Suprapubic skin (tissue), 4 donors: Measurements from ENCODE around the gene ISLR. TPM values are rescaled to one million over a fixed set of nuclear protein-coding genes. Genes with fewer than 3 reads are reported as not detected.

Experiments
- DNase-seq, 2 donors: peaks; one replicate each; pipeline ENCODE4 v3.0.0-alpha.2; 2019; ENCODE audit warnings: low spot score in 2 of 2
- H3K27ac ChIP-seq: fragments of 200-600 bp; sonication (generic); one replicate; pipeline ENCODE4 v1.5.1; 2019
- H3K27me3 ChIP-seq: fragments of 200-600 bp; sonication (generic); one replicate; pipeline ENCODE4 v1.5.1; 2019
- H3K36me3 ChIP-seq: fragments of 200-600 bp; sonication (generic); one replicate; pipeline ENCODE4 v1.5.1; 2019
- H3K4me1 ChIP-seq: fragments of 200-600 bp; sonication (generic); one replicate; pipeline ENCODE4 v1.5.1; 2019
- H3K4me3 ChIP-seq: fragments of 200-600 bp; sonication (generic); one replicate; pipeline ENCODE4 v1.5.1; 2019; ENCODE audit warnings: mild to moderate bottlenecking
- H3K9me3 ChIP-seq: fragments of 200-600 bp; sonication (generic); one replicate; pipeline ENCODE4 v1.5.1; 2019
- CTCF ChIP-seq, 2 donors: fragments of 200-600 bp in 1 of 2; fragments of 450-650 bp in 1 of 2; sonication (generic) in 1 of 2; IDR thresholded peaks; one replicate each; pipeline ENCODE4 v1.5.1; 2016 to 2019; ENCODE audit warnings: antibody characterized with exemption in 2 of 2, mild to moderate bottlenecking in 1 of 2, moderate library complexity in 1 of 2
- EP300 ChIP-seq: sonication (generic); formaldehyde crosslinking; IDR thresholded peaks from one replicate; pipeline ENCODE4 v1.6.1; 2017; ENCODE audit warnings: antibody characterized with exemption
- POLR2A ChIP-seq, 2 donors: fragments of 450-650 bp; IDR thresholded peaks; one replicate each; pipeline ENCODE4 v1.6.1; 2017; ENCODE audit warnings: antibody characterized with exemption in 2 of 2, mild to moderate bottlenecking in 2 of 2, moderate library complexity in 2 of 2
- POLR2AphosphoS5 ChIP-seq, 3 donors: sonication (generic); formaldehyde crosslinking; IDR thresholded peaks; one replicate each; pipeline ENCODE4 v1.6.1; 2017; ENCODE audit warnings: antibody characterized with exemption in 3 of 3
- WGBS: methylation state at CpG from one replicate; pipeline ENCODE4 v1.1.5; 2018; 5-methylcytosine and 5-hydroxymethylcytosine counted together
- total RNA-seq, 4 donors: library from RNA; depleted of rRNA; stranded (reverse); fragments of >200 nt; gene quantifications; one replicate each; pipeline ENCODE4 v1.1.0, GENCODE V29; 2016

Gene ISLR
- total RNA-seq, 4 donors from 2014 or later, result 11.5 to 41.1 (median 18.1) TPM

DNA sequence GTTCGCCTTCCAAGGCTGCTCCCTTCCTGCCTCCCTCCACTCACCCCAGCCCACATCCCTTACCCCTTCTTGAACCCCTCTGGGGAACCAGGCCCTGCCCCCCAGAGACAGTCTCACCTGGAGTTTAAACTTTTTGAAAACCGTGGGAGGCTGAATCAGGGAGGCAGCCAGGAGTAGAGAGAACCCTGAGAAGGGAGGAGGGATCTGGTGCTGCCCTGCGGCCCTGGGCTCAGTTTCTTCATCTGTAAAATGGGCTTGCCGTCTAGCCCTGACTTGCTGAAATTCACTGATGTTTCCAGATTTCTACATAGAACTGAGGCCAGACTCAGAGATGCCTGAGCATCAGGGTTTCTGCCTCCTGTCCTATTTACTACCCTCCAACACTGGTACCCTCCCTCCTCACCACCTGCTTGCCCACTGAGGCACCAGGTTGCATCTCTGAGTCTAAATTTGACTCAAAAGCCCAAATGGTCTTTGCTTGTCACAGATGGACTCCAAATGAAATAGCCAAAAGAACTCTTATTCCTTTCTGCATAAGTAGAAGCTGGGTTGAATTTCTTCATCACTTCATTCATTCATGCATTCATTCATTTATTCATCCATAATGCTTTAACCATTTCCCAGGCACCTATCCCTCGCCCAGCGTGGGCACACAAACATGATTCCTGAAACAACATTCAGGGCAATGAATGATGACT is 41.0 kb downstream of the ISLR start:
- 64% methylated on average over 6 of the region's 6 CpGs for WGBS
- TF ChIP-seq EP300 (no peak), POLR2A (IDR thresholded peaks at IDR 0.05) (no peak), CTCF (IDR thresholded peaks at IDR 0.05) (no peak), POLR2AphosphoS5 (IDR thresholded peaks at IDR 0.05) (no peak)
- peaks cover 23% of the 10 kb centered on the region for H3K27me3 ChIP-seq
- H3K36me3 ChIP-seq, result no peaks in the 10 kb centered on the region
- no peak for DNase-seq
- H3K9me3 ChIP-seq, result no peaks in the 10 kb centered on the region
- no peaks in the 10 kb centered on the region for H3K4me1 ChIP-seq
- no peak overlapping the region for H3K4me3 ChIP-seq
- no peak overlapping the region for H3K27ac ChIP-seq

GRCh38 chr15:74215958-74216357 is 42.4 kb downstream of the ISLR start:
- Histone ChIP-seq H3K4me3 (no peak overlapping the region), H3K4me1 (no peaks in the 10 kb centered on the region), H3K27ac (no peak overlapping the region), H3K27me3 (peaks cover 31% of the 10 kb centered on the region), H3K9me3 (no peaks in the 10 kb centered on the region), H3K36me3 (no peaks in the 10 kb centered on the region)
- no peak for DNase-seq
- TF ChIP-seq POLR2AphosphoS5 (IDR thresholded peaks at IDR 0.05) (no peak), POLR2A (IDR thresholded peaks at IDR 0.05) (no peak), CTCF (IDR thresholded peaks at IDR 0.05) (no peak)
- WGBS, result 79% methylated on average over 8 of the region's 8 CpGs

DNA sequence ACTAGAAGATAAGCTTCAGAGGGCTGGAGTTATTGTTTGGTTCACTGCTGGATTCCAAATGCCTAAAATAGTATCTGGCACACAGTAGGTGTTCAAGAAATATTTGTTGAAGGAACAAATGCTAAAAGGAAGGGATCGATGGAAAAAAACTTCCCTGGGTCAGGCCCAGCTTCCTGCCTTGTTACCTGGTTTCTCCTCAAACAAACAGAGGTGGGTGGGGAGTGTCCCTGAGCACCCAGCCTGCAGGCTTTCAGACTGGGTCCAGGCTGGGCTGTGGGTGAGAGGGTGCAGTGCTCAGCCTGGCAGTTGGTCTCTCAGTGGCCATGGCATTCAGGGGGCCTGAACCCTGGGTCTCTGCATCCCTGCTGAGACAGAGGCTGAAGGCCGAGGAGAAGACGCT is 43.4 kb downstream of the ISLR start:
- Histone ChIP-seq H3K4me3 (no peak overlapping the region), H3K4me1 (no peaks in the 10 kb centered on the region), H3K9me3 (no peaks in the 10 kb centered on the region), H3K36me3 (no peaks in the 10 kb centered on the region), H3K27ac (no peak overlapping the region), H3K27me3 (peaks cover 41% of the 10 kb centered on the region)
- 81% methylated on average over 3 of the region's 3 CpGs for WGBS
- no peak for DNase-seq
- TF ChIP-seq POLR2AphosphoS5 (IDR thresholded peaks at IDR 0.05) (no peak), POLR2A (IDR thresholded peaks at IDR 0.05) (no peak)

GRCh38 chr15:74217907-74218885 is 44.7 kb downstream of the ISLR start:
- 80% methylated on average over 8 of the region's 16 CpGs for WGBS
- TF ChIP-seq CTCF (IDR thresholded peaks at IDR 0.05), result no peak
- no peak for TF ChIP-seq POLR2AphosphoS5 (IDR thresholded peaks at IDR 0.05)
- no peak for TF ChIP-seq EP300
- TF ChIP-seq POLR2A (IDR thresholded peaks at IDR 0.05), result no peak
- H3K27me3 ChIP-seq, result peaks cover 53% of the 10 kb centered on the region

GRCh38 chr15:74220475-74221248 is 47.2 kb downstream of the ISLR start:
- Histone ChIP-seq H3K4me3 (no peak overlapping the region), H3K4me1 (no peaks in the 10 kb centered on the region), H3K9me3 (no peaks in the 10 kb centered on the region), H3K36me3 (no peaks in the 10 kb centered on the region), H3K27me3 (peaks cover 57% of the 10 kb centered on the region), H3K27ac (no peak overlapping the region)
- 67% methylated on average over 10 of the region's 11 CpGs for WGBS
- no peak for TF ChIP-seq CTCF (IDR thresholded peaks at IDR 0.05)
- no peak for TF ChIP-seq POLR2A (IDR thresholded peaks at IDR 0.05)
- no peak for TF ChIP-seq POLR2AphosphoS5 (IDR thresholded peaks at IDR 0.05)
- no peak for DNase-seq

More at GRCh38 chr15:74217907-74218885, 44.7 kb downstream of the ISLR start:
- DNase-seq, result peak in 1 of 2 donors; percentile 76
- Histone ChIP-seq H3K9me3 (no peaks in the 10 kb centered on the region), H3K4me1 (no peaks in the 10 kb centered on the region), H3K4me3 (no peak overlapping the region), H3K36me3 (no peaks in the 10 kb centered on the region), H3K27ac (no peak overlapping the region)
